GM21447 (cell line): ENCODE measurements around the gene IL18R1.

ENCODE experiments used
- ATAC-seq: cut with Tn5 transposase; IDR thresholded peaks from one replicate; pipeline ENCODE4 v1.9.1; 2021; ENCODE audit not compliant: unreplicated experiment

Gene IL18R1

DNA sequence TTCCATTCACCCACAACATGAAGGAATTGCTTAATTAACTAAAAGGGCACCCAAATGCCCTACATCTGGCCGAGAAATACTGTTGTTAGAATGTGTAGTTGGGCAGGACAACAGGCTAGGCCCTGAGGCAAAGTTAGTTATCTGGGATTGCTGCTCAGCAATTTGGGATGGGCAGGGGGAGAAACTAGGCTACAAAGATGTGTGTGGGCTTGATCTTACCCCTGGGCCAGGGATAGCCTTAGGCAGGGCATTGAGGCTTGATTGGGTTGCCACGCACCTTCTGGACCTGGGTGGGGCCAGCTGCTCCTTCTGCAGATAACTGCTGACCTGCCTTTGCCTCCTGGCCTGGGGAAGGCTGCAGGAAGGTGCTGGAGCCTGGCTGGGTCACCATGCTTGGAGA lies 76.8 kb downstream of the IL18R1 start:
- no peak for ATAC-seq

GRCh38 chr2:102433973-102434654 lies 78.5 kb downstream of the IL18R1 start:
- ATAC-seq: no peak

DNA sequence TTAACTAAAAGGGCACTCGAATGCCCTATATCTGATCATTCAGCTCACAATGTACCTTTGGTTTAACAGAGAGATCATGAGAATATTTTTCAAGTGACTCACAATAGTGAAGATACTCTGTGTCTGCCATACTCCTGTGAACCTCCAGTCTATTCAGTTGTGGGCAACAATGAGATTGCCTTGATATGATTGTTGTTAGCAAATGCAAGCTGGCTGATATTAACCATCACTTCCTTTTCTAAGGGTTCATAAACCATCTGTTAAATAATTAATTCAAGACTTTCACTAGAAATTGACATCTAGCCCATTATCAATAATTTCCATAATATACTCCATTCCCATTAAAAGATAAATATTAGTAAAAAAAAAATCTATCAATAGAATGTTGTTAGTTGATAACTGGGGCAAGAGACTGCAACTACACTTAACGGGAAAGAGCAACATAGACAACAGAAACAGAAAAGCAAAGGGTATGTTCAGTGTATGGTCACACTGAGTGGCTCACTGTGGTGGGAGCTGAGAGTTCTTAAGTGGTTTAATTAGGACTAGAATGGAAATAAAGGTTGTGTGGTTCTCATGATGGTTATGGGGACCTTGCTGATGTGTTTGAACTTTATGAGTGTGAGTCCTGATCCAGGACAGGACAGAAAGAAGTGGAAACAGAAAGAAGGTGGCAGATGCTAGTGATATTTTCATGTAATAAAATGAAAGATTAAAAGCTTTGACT lies 79.2 kb downstream of the IL18R1 start:
- no peak for ATAC-seq

DNA sequence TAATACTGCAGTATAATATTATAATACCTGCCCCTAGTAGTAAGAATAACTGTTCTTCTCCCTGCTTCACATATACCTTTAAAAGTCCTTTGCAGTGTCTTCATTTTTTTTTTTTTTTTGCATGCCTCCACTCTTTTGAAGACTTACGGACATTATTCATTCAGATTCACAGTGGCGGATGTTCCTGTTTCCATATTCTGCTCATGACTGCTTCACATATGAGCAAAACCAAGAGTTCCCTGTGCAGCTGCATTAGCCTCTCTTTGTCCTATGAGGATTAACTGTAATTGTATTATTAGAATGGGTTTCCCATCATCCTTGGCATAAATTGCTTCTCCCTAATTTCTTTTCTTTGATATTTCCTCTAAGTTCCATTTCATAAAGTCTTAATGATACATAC lies 80.1 kb downstream of the IL18R1 start:
- no peak for ATAC-seq

DNA sequence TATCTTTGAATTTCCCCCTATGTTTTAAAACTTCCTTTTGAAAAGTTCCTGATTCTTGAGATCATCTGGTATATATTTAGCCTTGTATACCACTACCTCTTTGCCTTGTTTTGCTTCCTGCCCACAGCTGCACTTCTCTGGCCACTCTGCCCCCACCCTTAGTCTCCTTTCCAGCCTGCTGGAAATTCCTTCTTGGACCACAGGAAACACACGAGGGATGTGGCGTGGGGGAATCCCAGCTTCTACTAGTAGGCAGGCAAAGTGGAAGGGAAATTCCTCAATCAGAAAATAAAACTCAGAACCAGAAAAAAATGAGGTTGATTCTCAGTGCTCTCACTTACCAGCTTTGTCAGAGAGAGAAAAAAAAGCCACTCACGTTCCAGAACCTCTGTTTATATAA lies 80.7 kb downstream of the IL18R1 start:
- ATAC-seq: no peak

GRCh38 chr2:102437122-102437521 lies 81.5 kb downstream of the IL18R1 start:
- ATAC-seq: no peak

GRCh38 chr2:102438111-102438510 lies 82.5 kb downstream of the IL18R1 start:
- no peak for ATAC-seq

DNA sequence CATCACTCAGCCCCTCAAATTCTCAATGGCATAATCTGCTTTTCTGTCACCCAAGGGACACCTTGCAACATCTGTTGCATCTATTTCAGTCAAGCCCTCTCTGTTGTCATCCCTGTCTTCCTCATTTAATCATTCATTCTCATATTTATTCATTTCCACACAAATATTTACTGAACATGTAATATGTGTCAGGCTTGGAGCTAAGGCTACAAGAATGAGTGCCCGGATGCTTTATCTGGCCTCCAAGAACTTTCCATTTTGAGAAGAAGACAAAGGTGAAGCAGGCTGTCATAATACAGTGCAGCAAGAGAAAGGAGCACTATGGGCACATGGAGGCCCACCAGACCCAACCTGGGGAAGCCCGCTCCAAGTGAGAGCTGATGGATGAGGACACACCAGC lies 83.0 kb downstream of the IL18R1 start:
- no peak for ATAC-seq

DNA sequence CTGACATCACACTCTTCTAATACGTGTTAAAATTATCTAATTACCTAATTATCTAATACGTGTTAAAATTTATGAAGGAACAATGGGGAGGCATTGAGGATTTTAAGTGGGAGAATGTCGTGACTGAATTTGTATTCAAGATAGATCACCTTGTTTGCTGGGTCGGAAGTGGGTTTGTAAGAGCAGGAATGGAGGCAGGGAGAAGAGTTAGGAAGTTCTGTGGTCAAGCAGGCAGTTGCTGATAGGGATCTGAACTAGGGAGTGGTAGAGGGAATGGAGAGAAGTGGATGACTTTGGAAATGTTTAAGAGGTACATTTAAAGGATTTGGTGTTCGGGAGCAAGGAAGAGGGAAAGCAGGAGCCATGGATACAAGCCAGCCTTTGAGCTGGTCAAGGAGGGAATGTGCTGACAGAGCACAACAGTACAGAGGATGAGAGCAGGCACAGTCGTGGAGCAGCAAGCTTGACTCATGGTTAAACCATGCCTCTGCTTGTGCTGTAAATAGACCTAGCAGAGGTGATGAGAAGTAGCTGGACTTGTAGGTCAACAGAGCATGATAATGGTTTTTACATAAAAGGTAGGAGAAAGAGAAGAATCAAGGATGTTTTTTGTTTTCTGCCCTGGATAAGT lies 83.6 kb downstream of the IL18R1 start:
- no peak for ATAC-seq

GRCh38 chr2:102442967-102443828 lies 87.6 kb downstream of the IL18R1 start:
- no peak for ATAC-seq

- ATAC-seq: no peak
Observed at GRCh38 chr2:102444233-102444632, 88.6 kb downstream of the IL18R1 start.

- no peak for ATAC-seq
Observed at GRCh38 chr2:102446936-102447335, 91.3 kb downstream of the IL18R1 start.
